HepG2 (cell line): Measurements from ENCODE around the gene GBA2. TPM values are rescaled to one million over a fixed set of nuclear protein-coding genes. Genes with fewer than 3 reads are reported as not detected.

Experiments
- ATAC-seq: fragments of 200-7000 bp; cut with Tn5 transposase; 3 replicates; pipeline ENCODE4 v1.9.1; 2020; ENCODE audit warnings: mild to moderate bottlenecking, moderate library complexity
- BruUV-seq: library from RNA; stranded (reverse); fragments of 400-500 nt; replicated peaks from 2 replicates; lab custom pipeline; 2021; lab: Mats Ljungman, UMichigan
- CTCF ChIA-PET: fragments of 300-600 bp; formaldehyde crosslinking; extraction: SDS; loops from one replicate; lab custom pipeline; 2021; ENCODE audit warnings: low total read pairs, inconsistent platforms, low intra/inter-chr PET ratio; lab: Yijun Ruan, JAX
- POLR2A ChIA-PET: fragments of 350-600 bp; sonication (Branson Sonifier 250); formaldehyde crosslinking; loops from one replicate; lab custom pipeline; 2020; ENCODE audit warnings: antibody characterized with exemption, inconsistent platforms; lab: Yijun Ruan, JAX
- DNase-seq: peaks from one replicate; pipeline ENCODE4 v3.0.0-alpha.2; 2015; ENCODE audit warnings: low spot score
- FAIRE-seq: peaks from 3 replicates; lab custom pipeline; 2011; peaks lifted over from hg19 to GRCh38; lab: Jason Lieb, UNC
- H2AFZ ChIP-seq: one replicate; pipeline ENCODE4 v1.6.1; 2011; ENCODE audit warnings: low read length, inconsistent platforms
- H3K27ac ChIP-seq: fragments of 300-600 bp; 3 replicates; pipeline ENCODE4 v1.8.0; 2011; ENCODE audit warnings: mixed run types, mild to moderate bottlenecking, mixed read lengths, low read length, inconsistent platforms; ENCODE audit not compliant: insufficient read depth; ENCODE audit errors: extremely low read length
- H3K27me3 ChIP-seq, 2 experiments: fragments of 200-600 bp in 1 of 2; 2 replicates in 1 of 2; 3 replicates in 1 of 2; pipeline versions ENCODE4 v1.6.0 to v1.8.0; 2011; ENCODE audit warnings: low read length in 2 of 2, mild to moderate bottlenecking in 2 of 2, moderate library complexity in 2 of 2, inconsistent platforms in 1 of 2; ENCODE audit not compliant: insufficient read depth in 2 of 2, control insufficient read depth in 1 of 2
- H3K36me3 ChIP-seq, 2 experiments: fragments of 200-600 bp in 1 of 2; replicated peaks in 1 of 2; 2 replicates in 1 of 2; 3 replicates in 1 of 2; pipeline versions ENCODE4 v1.5.1 to v1.8.0; 2011; ENCODE audit warnings: low read length in 2 of 2, inconsistent platforms in 1 of 2; ENCODE audit not compliant: insufficient read depth in 2 of 2, control insufficient read depth in 1 of 2
- H3K4me1 ChIP-seq: 2 replicates; pipeline ENCODE4 v1.5.1; 2012; ENCODE audit warnings: low read length, inconsistent platforms; ENCODE audit not compliant: insufficient read depth
- H3K4me2 ChIP-seq: 2 replicates; pipeline ENCODE4 v1.6.0; 2011; ENCODE audit warnings: low read depth, low read length, inconsistent platforms
- H3K4me3 ChIP-seq, 3 experiments: fragments of 200-600 bp in 1 of 3; sonication (generic), shearing (Covaris generic) in 1 of 3; replicated peaks in 1 of 3; 2 replicates each; pipeline ENCODE4 v1.5.1; 2011 to 2016; ENCODE audit warnings: low read length in 3 of 3, inconsistent platforms in 2 of 3, low read depth in 2 of 3, mild to moderate bottlenecking in 2 of 3, control low read depth in 1 of 3, mixed read lengths in 1 of 3; ENCODE audit not compliant: insufficient read depth in 1 of 3
- H3K79me2 ChIP-seq: one replicate; pipeline ENCODE4 v1.6.1; 2011; ENCODE audit warnings: low read length, inconsistent platforms; ENCODE audit not compliant: insufficient read depth
- H3K9ac ChIP-seq: 2 replicates; pipeline ENCODE4 v1.6.0; 2011; ENCODE audit warnings: mild to moderate bottlenecking, low read depth, low read length, inconsistent platforms; ENCODE audit not compliant: insufficient read depth
- H3K9me3 ChIP-seq: 2 replicates; pipeline ENCODE4 v1.5.1; 2012; ENCODE audit warnings: mild to moderate bottlenecking, low read length
- H4K20me1 ChIP-seq: 2 replicates; pipeline ENCODE4 v1.6.0; 2011; ENCODE audit warnings: inconsistent platforms, mild to moderate bottlenecking, low read length, moderate library complexity; ENCODE audit not compliant: insufficient read depth
- ADNP ChIP-seq: sonication (generic); formaldehyde crosslinking; IDR thresholded peaks from 2 replicates; pipeline ENCODE4 v1.4.0; 2020; ENCODE audit warnings: missing genetic modification reagents
- AGO2 ChIP-seq: fragments of 200-400 bp; formaldehyde crosslinking; optimal IDR thresholded peaks from 2 replicates; pipeline ENCODE3; 2017; ENCODE audit warnings: mild to moderate bottlenecking, low read depth, low read length, moderate library complexity
- BRF2 ChIP-seq: sonication (generic); formaldehyde crosslinking; IDR thresholded peaks from 2 replicates; pipeline ENCODE4 v1.8.1; 2022; ENCODE audit warnings: mild to moderate bottlenecking, missing genetic modification reagents
- CSRNP2 ChIP-seq: sonication (generic); formaldehyde crosslinking; conservative IDR thresholded peaks from 2 replicates; pipeline ENCODE4 v1.8.0; 2022; ENCODE audit warnings: low read depth, missing genetic modification reagents
- DBP ChIP-seq: sonication (generic); formaldehyde crosslinking; IDR thresholded peaks from 2 replicates; pipeline ENCODE4 v1.4.0; 2020; ENCODE audit warnings: missing genetic modification reagents; ENCODE audit errors: not compliant biosample characterization
- RFX3 ChIP-seq: IDR thresholded peaks from 2 replicates; pipeline ENCODE4 v1.6.1; 2016; ENCODE audit warnings: missing biosample characterization, missing genetic modification reagents
- ZNF609 ChIP-seq: sonication (generic); formaldehyde crosslinking; IDR thresholded peaks from 2 replicates; pipeline ENCODE4 v1.4.0; 2020; ENCODE audit warnings: mild to moderate bottlenecking, missing genetic modification reagents, borderline replicate concordance
- ZNF629 ChIP-seq: sonication (generic); formaldehyde crosslinking; conservative IDR thresholded peaks from 2 replicates; pipeline ENCODE4 v1.5.0; 2020; ENCODE audit warnings: missing genetic modification reagents
- WGBS: methylation state at CpG from one replicate; pipeline ENCODE4 v1.1.6; 2017; ENCODE audit warnings: low lambda C conversion rate; 5-methylcytosine and 5-hydroxymethylcytosine counted together
- in situ Hi-C: cut with HindIII; loops from 2 replicates; pipeline ENCODE4 v1.10.0; 2017; ENCODE audit warnings: low pct_unique_long_range_greater_than_20kb; ENCODE audit not compliant: extremely low pct_ligation_motif_present
- intact Hi-C: fragments of 100-400 bp; cut with micrococcal nuclease; formaldehyde crosslinking; loops from one replicate; pipeline ENCODE4 v1.10.0; 2022; ENCODE audit not compliant: unreplicated experiment
- polyA plus RNA-seq, 8 experiments: library from polyadenylated mRNA; depleted of rRNA in 3 of 8; stranded (reverse) in 7 of 8; unstranded in 1 of 8; fragments of >200 nt; fragmentation: Illumina TruSeq in 4 of 8; extraction: Trizol in 4 of 8; gene quantifications; 2 replicates each; pipeline versions ENCODE4 v1.2.1 to v1.2.3, GENCODE V29; 2011 to 2016; ENCODE audit warnings: low read depth in 4 of 8, missing spikeins in 1 of 8, mixed read lengths in 1 of 8; ENCODE audit not compliant: insufficient read depth in 1 of 8
- total RNA-seq, 5 experiments: library from RNA; depleted of rRNA; stranded (reverse); fragments of >200 nt; fragmentation: Illumina TruSeq; extraction: Trizol; gene quantifications; 2 replicates each; pipeline ENCODE4 v1.2.3, GENCODE V29; 2016; ENCODE audit warnings: low read depth in 1 of 5
- TF ChIP-seq, protein P1 (sequence below): IDR thresholded peaks from 2 replicates; pipeline ENCODE4 v1.6.1; 2016
- TF ChIP-seq, protein P2 (sequence below): fragments of 450-650 bp; IDR thresholded peaks from 2 replicates; pipeline ENCODE4 v1.6.1; 2016
- TF ChIP-seq, protein P3 (sequence below): sonication (generic); IDR thresholded peaks from 2 replicates; pipeline ENCODE4 v1.6.1; 2016; ENCODE audit warnings: low read depth, borderline replicate concordance

Gene GBA2
- total and polyA plus RNA-seq, 2 of the 13 experiments (the other 11 are each of a cell fraction or from before 2014, with no cell fraction given) = 37.5 to 86.1 TPM

- Histone ChIP-seq H3K27me3 (no peaks in the 10 kb centered on the region), H3K4me3 (no peak overlapping the region), H3K9ac (no peak overlapping the region), H3K4me2 (no peak overlapping the region), H4K20me1 (no peaks in the 10 kb centered on the region), H2AFZ (no peak overlapping the region), H3K36me3 (peaks cover 62 to 97% of the 10 kb centered on the region in 2 experiments), H3K79me2 (no peaks in the 10 kb centered on the region), H3K9me3 (no peaks in the 10 kb centered on the region), H3K4me1 (no peaks in the 10 kb centered on the region), H3K27ac (no peak overlapping the region)
- TSS peak; percentile 37 for BruUV-seq
- ChIA-PET POLR2A (no interaction called here), CTCF (no interaction called here)
- no peak for FAIRE-seq
- in situ Hi-C loops (no loop called here), intact Hi-C loops (no loop called here)
- no peak for DNase-seq
- WGBS = 97% methylated on average over 26 of the region's 26 CpGs
- TF ChIP-seq, protein P1, sequence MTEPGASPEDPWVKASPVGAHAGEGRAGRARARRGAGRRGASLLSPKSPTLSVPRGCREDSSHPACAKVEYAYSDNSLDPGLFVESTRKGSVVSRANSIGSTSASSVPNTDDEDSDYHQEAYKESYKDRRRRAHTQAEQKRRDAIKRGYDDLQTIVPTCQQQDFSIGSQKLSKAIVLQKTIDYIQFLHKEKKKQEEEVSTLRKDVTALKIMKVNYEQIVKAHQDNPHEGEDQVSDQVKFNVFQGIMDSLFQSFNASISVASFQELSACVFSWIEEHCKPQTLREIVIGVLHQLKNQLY (CRISPR knock-in tag) = no peak
- TF ChIP-seq, protein P2, sequence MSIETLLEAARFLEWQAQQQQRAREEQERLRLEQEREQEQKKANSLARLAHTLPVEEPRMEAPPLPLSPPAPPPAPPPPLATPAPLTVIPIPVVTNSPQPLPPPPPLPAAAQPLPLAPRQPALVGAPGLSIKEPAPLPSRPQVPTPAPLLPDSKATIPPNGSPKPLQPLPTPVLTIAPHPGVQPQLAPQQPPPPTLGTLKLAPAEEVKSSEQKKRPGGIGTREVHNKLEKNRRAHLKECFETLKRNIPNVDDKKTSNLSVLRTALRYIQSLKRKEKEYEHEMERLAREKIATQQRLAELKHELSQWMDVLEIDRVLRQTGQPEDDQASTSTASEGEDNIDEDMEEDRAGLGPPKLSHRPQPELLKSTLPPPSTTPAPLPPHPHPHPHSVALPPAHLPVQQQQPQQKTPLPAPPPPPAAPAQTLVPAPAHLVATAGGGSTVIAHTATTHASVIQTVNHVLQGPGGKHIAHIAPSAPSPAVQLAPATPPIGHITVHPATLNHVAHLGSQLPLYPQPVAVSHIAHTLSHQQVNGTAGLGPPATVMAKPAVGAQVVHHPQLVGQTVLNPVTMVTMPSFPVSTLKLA = 0 out of 2 replicates have a peak, but pooled peaks have one; percentile 8
- TF ChIP-seq ZNF629 = no peak
- TF ChIP-seq ZNF609 (CRISPR knock-in tag) = no peak
- TF ChIP-seq CSRNP2 = no peak
- no peak for TF ChIP-seq DBP (CRISPR knock-in tag)
- no peak for TF ChIP-seq BRF2
- peak; percentile 35 for TF ChIP-seq AGO2
- TF ChIP-seq RFX3 (CRISPR knock-in tag) = no peak
- no peak for TF ChIP-seq ADNP
- TF ChIP-seq, protein P3, sequence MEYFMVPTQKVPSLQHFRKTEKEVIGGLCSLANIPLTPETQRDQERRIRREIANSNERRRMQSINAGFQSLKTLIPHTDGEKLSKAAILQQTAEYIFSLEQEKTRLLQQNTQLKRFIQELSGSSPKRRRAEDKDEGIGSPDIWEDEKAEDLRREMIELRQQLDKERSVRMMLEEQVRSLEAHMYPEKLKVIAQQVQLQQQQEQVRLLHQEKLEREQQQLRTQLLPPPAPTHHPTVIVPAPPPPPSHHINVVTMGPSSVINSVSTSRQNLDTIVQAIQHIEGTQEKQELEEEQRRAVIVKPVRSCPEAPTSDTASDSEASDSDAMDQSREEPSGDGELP = no peak
- ATAC-seq = no peak
These were observed 44.9 kb downstream of the GBA2 start for GRCh38 chr9:35703906-35704672.
